Left lung (tissue), 10 donors: ENCODE results near the gene NR6A1. TPM values are rescaled to one million over a fixed set of nuclear protein-coding genes. Genes with fewer than 3 reads are reported as not detected.

Experiments
- ATAC-seq: fragments of 200-7000 bp; cut with Tn5 transposase; one replicate; pipeline ENCODE4 v1.9.1; 2020; ENCODE audit warnings: moderate library complexity
- DNase-seq, 4 donors: peaks; one replicate each; pipeline ENCODE4 v3.0.0-alpha.2; 2013 to 2020
- H3K27ac ChIP-seq, 2 donors: fragments of 200-600 bp; sonication (generic) in 1 of 2; one replicate each; pipeline versions ENCODE4 v1.5.0 to v1.8.0; 2020 to 2021
- H3K27me3 ChIP-seq, 2 donors: fragments of 200-600 bp; sonication (generic) in 1 of 2; one replicate each; pipeline versions ENCODE4 v1.5.0 to v1.8.0; 2020 to 2021
- H3K36me3 ChIP-seq, 2 donors: fragments of 200-600 bp; sonication (generic) in 1 of 2; one replicate each; pipeline versions ENCODE4 v1.5.0 to v1.8.0; 2020 to 2021
- H3K4me1 ChIP-seq, 2 donors: fragments of 200-600 bp; one replicate each; pipeline ENCODE4 v1.8.0; 2021
- H3K4me3 ChIP-seq, 2 donors: fragments of 200-600 bp; sonication (generic) in 1 of 2; one replicate each; pipeline versions ENCODE4 v1.5.0 to v1.8.0; 2020 to 2021; ENCODE audit warnings: mild to moderate bottlenecking in 1 of 2
- H3K9me3 ChIP-seq, 2 donors: fragments of 200-600 bp; sonication (generic) in 1 of 2; one replicate each; pipeline versions ENCODE4 v1.5.0 to v1.8.0; 2020 to 2021
- CTCF ChIP-seq, 2 donors: fragments of 200-600 bp; sonication (generic) in 1 of 2; IDR thresholded peaks; one replicate each; pipeline versions ENCODE4 v1.5.0 to v1.8.0; 2021; ENCODE audit warnings: antibody characterized with exemption in 2 of 2
- intact Hi-C, 2 donors: fragments of 100-400 bp; cut with DNase I; formaldehyde crosslinking; loops; one replicate each; pipeline versions ENCODE4 v1.11.2 to v1.14.2; 2022
- polyA plus RNA-seq, 6 donors: library from polyadenylated mRNA; unstranded; fragments of 120-200 nt; gene quantifications; one replicate each; pipeline ENCODE4 v1.2.1, GENCODE V29; 2013; ENCODE audit not compliant: insufficient read length in 6 of 6
- total RNA-seq, 2 donors: library from RNA; stranded (reverse); fragmentation: NEBNext Ultra II Directional; extraction: Animal tissue kit (Norgen Biotek cat#: 25700); gene quantifications; one replicate each; pipeline ENCODE4 v1.2.1, GENCODE V29; 2021
- donor health status: DM: no; HTN: yes; CAD: no.
- donor health status: DM: no; HTN: no; CAD: no.

NR6A1 gene
- total and polyA plus RNA-seq, 8 donors = 1.2 to 4.1 (median 1.7) TPM

GRCh38 chr9:124632077-124632621 is 139.0 kb downstream of the NR6A1 start:
- no peak for TF ChIP-seq CTCF (IDR thresholded peaks at IDR 0.05)
- Histone ChIP-seq H3K4me3 (no peak overlapping the region), H3K27ac (no peak overlapping the region), H3K4me1 (no peaks in the 10 kb centered on the region), H3K9me3 (no peaks in the 10 kb centered on the region), H3K36me3 (no peaks in the 10 kb centered on the region), H3K27me3 (no peaks in the 10 kb centered on the region)
- intact Hi-C loops = no loop called here
- ATAC-seq (no peak), DNase-seq (no peak)

DNA sequence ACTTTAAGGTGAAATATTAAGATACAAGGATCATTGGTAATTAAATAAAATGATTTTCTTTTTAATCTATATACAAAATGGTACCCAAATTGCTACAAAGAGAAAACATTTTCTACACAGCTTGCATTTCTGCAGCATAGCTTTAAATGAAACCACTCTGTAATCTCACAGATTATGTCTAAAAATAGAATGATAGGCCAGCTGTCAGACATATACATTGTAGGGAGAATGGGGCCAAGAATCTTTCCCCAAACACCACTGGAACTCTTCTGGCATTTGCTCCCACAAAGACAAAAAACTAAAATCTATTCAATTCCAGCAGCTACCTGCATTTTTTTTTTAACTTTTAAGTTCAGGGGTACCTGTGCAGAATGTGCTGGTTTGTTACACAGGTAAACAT is 139.8 kb downstream of the NR6A1 start:
- no peak overlapping the region for H3K27ac ChIP-seq
- no peaks in the 10 kb centered on the region for H3K4me1 ChIP-seq
- ATAC-seq (no peak), DNase-seq (no peak)
- intact Hi-C loops = no loop called here
- TF ChIP-seq CTCF (IDR thresholded peaks at IDR 0.05) = no peak
- H3K36me3 ChIP-seq = no peaks in the 10 kb centered on the region
- H3K27me3 ChIP-seq = no peaks in the 10 kb centered on the region
- H3K9me3 ChIP-seq = no peaks in the 10 kb centered on the region
- no peak overlapping the region for H3K4me3 ChIP-seq

- Histone ChIP-seq H3K27ac (no peak overlapping the region), H3K4me1 (no peaks in the 10 kb centered on the region), H3K9me3 (no peaks in the 10 kb centered on the region), H3K36me3 (no peaks in the 10 kb centered on the region), H3K4me3 (no peak overlapping the region), H3K27me3 (no peaks in the 10 kb centered on the region)
- intact Hi-C loops = loop anchor here in 1 of 2 donors (5.0 kb wide), 1 partner anchor 78 kb away; no protein-coding TSS in a partner anchor
- no peak for DNase-seq
- ATAC-seq = peak; percentile 69
- TF ChIP-seq CTCF (IDR thresholded peaks at IDR 0.05) = no peak
These were observed 141.5 kb downstream of the NR6A1 start for GRCh38 chr9:124629600-124629999.

- no peaks in the 10 kb centered on the region for H3K4me1 ChIP-seq
- DNase-seq (no peak), ATAC-seq (no peak)
- no peak overlapping the region for H3K4me3 ChIP-seq
- no peaks in the 10 kb centered on the region for H3K36me3 ChIP-seq
- H3K9me3 ChIP-seq = no peaks in the 10 kb centered on the region
- no peak overlapping the region for H3K27ac ChIP-seq
- no peak for TF ChIP-seq CTCF (IDR thresholded peaks at IDR 0.05)
- intact Hi-C loops = loop anchor here in 1 of 2 donors (5.0 kb wide), 1 partner anchor 79 kb away; no protein-coding TSS in a partner anchor
- H3K27me3 ChIP-seq = no peaks in the 10 kb centered on the region
These were observed 142.4 kb downstream of the NR6A1 start for GRCh38 chr9:124628741-124629140.

DNA sequence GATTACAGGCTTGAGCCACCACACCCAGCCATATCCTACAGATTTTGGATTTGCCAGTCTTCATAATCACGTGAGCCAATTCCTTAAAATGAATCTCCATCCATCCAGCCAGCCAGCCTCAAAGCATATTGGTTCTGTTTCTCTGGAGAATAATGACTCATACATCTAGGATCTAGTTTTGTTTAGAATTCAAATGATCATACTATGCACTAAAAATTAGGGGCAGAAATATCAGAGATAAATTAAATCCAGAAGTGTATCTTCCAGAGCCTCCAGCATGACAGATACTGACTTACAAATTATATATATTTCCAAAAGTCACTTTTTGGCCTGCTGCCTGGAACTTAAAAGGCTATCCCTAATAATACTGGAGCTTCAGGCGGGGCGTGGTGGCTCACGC is 144.8 kb downstream of the NR6A1 start:
- intact Hi-C loops = loop anchor here in 1 of 2 donors (5.0 kb wide), 1 partner anchor 81 kb away; no protein-coding TSS in a partner anchor
- H3K4me3 ChIP-seq = no peak overlapping the region
- no peaks in the 10 kb centered on the region for H3K4me1 ChIP-seq
- H3K36me3 ChIP-seq = no peaks in the 10 kb centered on the region
- ATAC-seq (no peak), DNase-seq (no peak)
- no peaks in the 10 kb centered on the region for H3K9me3 ChIP-seq
- no peak for TF ChIP-seq CTCF (IDR thresholded peaks at IDR 0.05)
- no peak overlapping the region for H3K27ac ChIP-seq
- H3K27me3 ChIP-seq = no peaks in the 10 kb centered on the region
